ENCODE measurements around the gene NTRK1. TPM values are rescaled to one million over a fixed set of nuclear protein-coding genes. Genes with fewer than 3 reads are reported as not detected.

Gene NTRK1
- total and polyA plus RNA-seq, 2 of the 4 experiments (the other 2 are of a cell fraction) = not detected

GRCh38 chr1:156826630-156827029, 34.0 kb upstream of the NTRK1 start:
- intact Hi-C loops (cut with micrococcal nuclease) = no loop called here
- Histone ChIP-seq H3K56ac (ENCODE audit: extremely low read depth, insufficient read depth, low read length) (no peak overlapping the region), H3K4ac (ENCODE audit: low read depth, low read length) (no peak overlapping the region), H2AK5ac (ENCODE audit: low read depth, low read length) (no peak overlapping the region), H2BK5ac (ENCODE audit: low read depth, low read length, poor library complexity, severe bottlenecking) (no peak overlapping the region), H3K4me2 (ENCODE audit: low read depth, low read length) (no peak overlapping the region), H2BK15ac (ENCODE audit: low read depth, low read length) (no peak overlapping the region), H3K4me1 (ENCODE audit: control insufficient read depth, insufficient read depth, low read length) (no peaks in the 10 kb centered on the region), H3K9ac (ENCODE audit: low read depth, low read length) (no peak overlapping the region), H3K9me3 (ENCODE audit: control insufficient read depth, insufficient read depth, low read length) (no peaks in the 10 kb centered on the region), H3K23ac (ENCODE audit: low read depth, low read length) (no peak overlapping the region), H4K91ac (ENCODE audit: insufficient read depth, low read depth, low read length) (no peak overlapping the region), H4K8ac (ENCODE audit: low read depth in 2 of 2, low read length in 2 of 2) (no peak overlapping the region), H2AFZ (replicated peaks; ENCODE audit: low read length, poor library complexity) (no peak overlapping the region), H3K27me3 (ENCODE audit: control insufficient read depth, insufficient read depth, low read length) (peaks cover 58% of the 10 kb centered on the region), H2BK20ac (ENCODE audit: low read depth, low read length) (no peak overlapping the region), H3K79me1 (ENCODE audit: low read depth in 1 of 2, low read length in 2 of 2) (no peaks in the 10 kb centered on the region), H3K18ac (ENCODE audit: low read depth, low read length) (no peak overlapping the region), H3K9me1 (ENCODE audit: insufficient read depth, low read length) (no peaks in the 10 kb centered on the region), H2AK9ac (replicated peaks; ENCODE audit: low read depth, low read length, poor library complexity) (no peak overlapping the region), H3K4me3 (ENCODE audit: insufficient read depth, low read depth, low read length) (no peak overlapping the region), H2BK120ac (ENCODE audit: low read depth, low read length) (no peak overlapping the region), H4K20me1 (ENCODE audit: insufficient read depth, low read length) (no peaks in the 10 kb centered on the region), H3K14ac (replicated peaks; ENCODE audit: low read depth, low read length) (no peak overlapping the region), H3K27ac (ENCODE audit: insufficient read depth, low read length) (no peak overlapping the region), H4K5ac (ENCODE audit: low read depth, low read length) (no peak overlapping the region), H3K36me3 (ENCODE audit: control insufficient read depth, insufficient read depth, low read length) (no peaks in the 10 kb centered on the region)
- no TSS peak for BruUV-seq (replicated peaks)
- in situ Hi-C loops (cut with MboI; ENCODE audit: low sequenced_read_pairs) = no loop called here
- ATAC-seq (ENCODE audit: low read depth) (peak; percentile 42; the same call in 1 of the 2 replicates), DNase-seq (peak; percentile 34)
- TF ChIP-seq CTCF (conservative IDR thresholded peaks at IDR 0.05; ENCODE audit: low read depth, low read length) = no peak
- no peak for TF ChIP-seq MAZ (IDR thresholded peaks at IDR 0.05; ENCODE audit: borderline replicate concordance, low read depth, low read length)
- TF ChIP-seq MAFK (IDR thresholded peaks at IDR 0.05; ENCODE audit: low read depth, low read length) = no peak
- TF ChIP-seq MXI1 (IDR thresholded peaks at IDR 0.05; ENCODE audit: borderline replicate concordance, low read depth, low read length) = no peak
- no peak for TF ChIP-seq RCOR1 (IDR thresholded peaks at IDR 0.05; ENCODE audit: insufficient replicate concordance, low read length)
- no peak for TF ChIP-seq RAD21 (IDR thresholded peaks at IDR 0.05; ENCODE audit: low read length)
- no peak for TF ChIP-seq SMC3 (IDR thresholded peaks at IDR 0.05; ENCODE audit: low read depth, low read length)
- TF ChIP-seq CEBPB (IDR thresholded peaks at IDR 0.05; ENCODE audit: low read depth, low read length) = no peak
- TF ChIP-seq FOS (IDR thresholded peaks at IDR 0.05; ENCODE audit: low read depth, low read length) = no peak
- TF ChIP-seq CHD1 (IDR thresholded peaks at IDR 0.05; ENCODE audit: low read depth, low read length) = no peak
- TF ChIP-seq NFE2L2 (IDR thresholded peaks at IDR 0.05; ENCODE audit: low read depth, low read length) = no peak
- no peak for TF ChIP-seq RFX5 (IDR thresholded peaks at IDR 0.05; ENCODE audit: low read depth, low read length)
- no peak for TF ChIP-seq USF2 (IDR thresholded peaks at IDR 0.05; ENCODE audit: low read depth, low read length)
- POLR2A ChIA-PET (ENCODE audit: unreplicated experiment) = interaction anchor here (0.6 kb wide), 1 partner anchor 17 kb away, joined by 6 read pairs; no protein-coding TSS in a partner anchor
- dilution Hi-C loops (cut with HindIII; ENCODE audit: low sequenced_read_pairs, unreplicated experiment) = no loop called here
- CTCF ChIA-PET = no interaction called here
- no CpG with 5 or more reads among the region's 1 CpG for whole genome bisulfite sequencing, 2 experiments (ENCODE audit: extremely low coverage in 2 of 2, insufficient read length in 1 of 2)
